Measurements from ENCODE around the gene ATOH1. TPM values are rescaled to one million over a fixed set of nuclear protein-coding genes. Genes with fewer than 3 reads are reported as not detected.

Gene ATOH1
- total and polyA plus RNA-seq, 10 of the 15 experiments (the other 5 are each of a cell fraction or from before 2014, with no cell fraction given) = not detected

DNA sequence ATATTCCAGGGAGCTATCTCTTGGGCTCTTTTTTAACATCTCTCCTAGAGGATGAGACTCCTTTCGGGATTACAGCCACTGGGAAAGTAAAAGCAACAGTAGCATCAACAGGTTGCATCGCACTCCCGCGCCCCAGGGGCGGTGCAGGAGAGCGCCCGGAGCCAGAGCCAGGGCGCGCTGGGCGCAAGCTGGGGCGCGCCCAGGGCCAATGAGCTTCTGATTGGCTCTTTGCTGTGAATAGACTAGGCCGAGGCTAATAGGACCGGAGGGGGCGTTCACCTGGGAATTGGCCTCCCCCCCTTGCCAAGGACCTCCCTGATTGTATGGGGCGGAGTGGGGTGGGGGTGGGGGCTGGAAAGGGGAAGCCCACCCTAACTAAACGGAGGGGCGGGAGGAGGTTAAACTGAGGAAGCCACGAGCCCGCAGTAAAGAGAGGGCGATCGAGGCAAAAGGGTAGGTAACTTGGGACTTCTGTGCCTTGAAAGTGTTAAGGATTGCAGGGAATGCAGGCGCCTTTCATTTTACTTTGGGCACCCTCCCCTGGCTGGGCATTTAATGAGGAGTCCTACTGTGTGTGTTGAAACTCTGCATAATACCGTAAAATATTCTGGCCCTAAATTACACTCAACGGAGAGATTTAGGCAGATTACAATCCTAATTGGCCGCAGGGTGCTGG lies 1.1 kb upstream of the ATOH1 start:
- H3K4me1 ChIP-seq (ENCODE audit: control insufficient read depth, insufficient read depth, low read length) = no peaks in the 10 kb centered on the region
- intact Hi-C loops (cut with micrococcal nuclease; ENCODE audit: unreplicated experiment) = no loop called here
- no peaks in the 10 kb centered on the region for H3K79me2 ChIP-seq (ENCODE audit: control insufficient read depth, insufficient read depth, low read length)
- in situ Hi-C loops (cut with MboI) = no loop called here
- ATAC-seq (no peak), DNase-seq (ENCODE audit: low read depth, low spot score) (no peak), FAIRE-seq (no peak)
- H3K4me3 ChIP-seq = no peak overlapping the region
- ChIA-PET SMC1A (ENCODE audit: uncharacterized antibody, unreplicated experiment) (no interaction called here), CTCF (no interaction called here), RAD21 (ENCODE audit: unreplicated experiment) (no interaction called here), POLR2A (no interaction called here)
- H3K9ac ChIP-seq (ENCODE audit: control insufficient read depth, insufficient read depth, low read length) = no peak overlapping the region
- peaks cover 5 to 10% of the 10 kb centered on the region in 2 experiments for H3K27me3 ChIP-seq (replicated peaks in 1 of 2; ENCODE audit: control insufficient read depth in 2 of 2, insufficient read depth in 2 of 2, low read length in 1 of 2)
- no peaks in the 10 kb centered on the region; the same call in 2 of the 3 replicates for H3K9me3 ChIP-seq (replicated peaks; ENCODE audit: control insufficient read depth, insufficient read depth, low read length)
- H3K27ac ChIP-seq (ENCODE audit: control insufficient read depth, insufficient read depth) = no peak overlapping the region
- no peak overlapping the region for H3K4me2 ChIP-seq (ENCODE audit: control insufficient read depth, insufficient read depth)
- H2AFZ ChIP-seq (ENCODE audit: control insufficient read depth, low read depth, low read length) = no peak overlapping the region
- TF ChIP-seq, protein P1, sequence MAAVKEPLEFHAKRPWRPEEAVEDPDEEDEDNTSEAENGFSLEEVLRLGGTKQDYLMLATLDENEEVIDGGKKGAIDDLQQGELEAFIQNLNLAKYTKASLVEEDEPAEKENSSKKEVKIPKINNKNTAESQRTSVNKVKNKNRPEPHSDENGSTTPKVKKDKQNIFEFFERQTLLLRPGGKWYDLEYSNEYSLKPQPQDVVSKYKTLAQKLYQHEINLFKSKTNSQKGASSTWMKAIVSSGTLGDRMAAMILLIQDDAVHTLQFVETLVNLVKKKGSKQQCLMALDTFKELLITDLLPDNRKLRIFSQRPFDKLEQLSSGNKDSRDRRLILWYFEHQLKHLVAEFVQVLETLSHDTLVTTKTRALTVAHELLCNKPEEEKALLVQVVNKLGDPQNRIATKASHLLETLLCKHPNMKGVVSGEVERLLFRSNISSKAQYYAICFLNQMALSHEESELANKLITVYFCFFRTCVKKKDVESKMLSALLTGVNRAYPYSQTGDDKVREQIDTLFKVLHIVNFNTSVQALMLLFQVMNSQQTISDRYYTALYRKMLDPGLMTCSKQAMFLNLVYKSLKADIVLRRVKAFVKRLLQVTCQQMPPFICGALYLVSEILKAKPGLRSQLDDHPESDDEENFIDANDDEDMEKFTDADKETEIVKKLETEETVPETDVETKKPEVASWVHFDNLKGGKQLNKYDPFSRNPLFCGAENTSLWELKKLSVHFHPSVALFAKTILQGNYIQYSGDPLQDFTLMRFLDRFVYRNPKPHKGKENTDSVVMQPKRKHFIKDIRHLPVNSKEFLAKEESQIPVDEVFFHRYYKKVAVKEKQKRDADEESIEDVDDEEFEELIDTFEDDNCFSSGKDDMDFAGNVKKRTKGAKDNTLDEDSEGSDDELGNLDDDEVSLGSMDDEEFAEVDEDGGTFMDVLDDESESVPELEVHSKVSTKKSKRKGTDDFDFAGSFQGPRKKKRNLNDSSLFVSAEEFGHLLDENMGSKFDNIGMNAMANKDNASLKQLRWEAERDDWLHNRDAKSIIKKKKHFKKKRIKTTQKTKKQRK (IDR thresholded peaks at IDR 0.05; ENCODE audit: low read depth, low read length) = no peak
- TF ChIP-seq, protein P2, sequence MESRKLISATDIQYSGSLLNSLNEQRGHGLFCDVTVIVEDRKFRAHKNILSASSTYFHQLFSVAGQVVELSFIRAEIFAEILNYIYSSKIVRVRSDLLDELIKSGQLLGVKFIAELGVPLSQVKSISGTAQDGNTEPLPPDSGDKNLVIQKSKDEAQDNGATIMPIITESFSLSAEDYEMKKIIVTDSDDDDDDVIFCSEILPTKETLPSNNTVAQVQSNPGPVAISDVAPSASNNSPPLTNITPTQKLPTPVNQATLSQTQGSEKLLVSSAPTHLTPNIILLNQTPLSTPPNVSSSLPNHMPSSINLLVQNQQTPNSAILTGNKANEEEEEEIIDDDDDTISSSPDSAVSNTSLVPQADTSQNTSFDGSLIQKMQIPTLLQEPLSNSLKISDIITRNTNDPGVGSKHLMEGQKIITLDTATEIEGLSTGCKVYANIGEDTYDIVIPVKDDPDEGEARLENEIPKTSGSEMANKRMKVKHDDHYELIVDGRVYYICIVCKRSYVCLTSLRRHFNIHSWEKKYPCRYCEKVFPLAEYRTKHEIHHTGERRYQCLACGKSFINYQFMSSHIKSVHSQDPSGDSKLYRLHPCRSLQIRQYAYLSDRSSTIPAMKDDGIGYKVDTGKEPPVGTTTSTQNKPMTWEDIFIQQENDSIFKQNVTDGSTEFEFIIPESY (IDR thresholded peaks at IDR 0.05) = no peak
- TF ChIP-seq PBX3 (IDR thresholded peaks at IDR 0.05; ENCODE audit: insufficient replicate concordance, low read depth, low read length) (no peak), HDGF (IDR thresholded peaks at IDR 0.05) (no peak), ZNF384 (IDR thresholded peaks at IDR 0.05; ENCODE audit: borderline replicate concordance, low read depth, low read length) (no peak), TBL1XR1 (IDR thresholded peaks at IDR 0.05; ENCODE audit: low read depth, low read length) (no peak), ZNF687 (IDR thresholded peaks at IDR 0.05) (no peak), CEBPB (IDR thresholded peaks at IDR 0.05; ENCODE audit: borderline replicate concordance in 1 of 2, low read depth in 2 of 2, low read length in 2 of 2) (no peak), WRNIP1 (IDR thresholded peaks at IDR 0.05; ENCODE audit: borderline replicate concordance, low read depth, low read length) (no peak)
- TF ChIP-seq, protein P3, sequence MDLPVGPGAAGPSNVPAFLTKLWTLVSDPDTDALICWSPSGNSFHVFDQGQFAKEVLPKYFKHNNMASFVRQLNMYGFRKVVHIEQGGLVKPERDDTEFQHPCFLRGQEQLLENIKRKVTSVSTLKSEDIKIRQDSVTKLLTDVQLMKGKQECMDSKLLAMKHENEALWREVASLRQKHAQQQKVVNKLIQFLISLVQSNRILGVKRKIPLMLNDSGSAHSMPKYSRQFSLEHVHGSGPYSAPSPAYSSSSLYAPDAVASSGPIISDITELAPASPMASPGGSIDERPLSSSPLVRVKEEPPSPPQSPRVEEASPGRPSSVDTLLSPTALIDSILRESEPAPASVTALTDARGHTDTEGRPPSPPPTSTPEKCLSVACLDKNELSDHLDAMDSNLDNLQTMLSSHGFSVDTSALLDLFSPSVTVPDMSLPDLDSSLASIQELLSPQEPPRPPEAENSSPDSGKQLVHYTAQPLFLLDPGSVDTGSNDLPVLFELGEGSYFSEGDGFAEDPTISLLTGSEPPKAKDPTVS (IDR thresholded peaks at IDR 0.05; ENCODE audit: low read depth, low read length) = no peak
- BruUV-seq (replicated peaks) = no TSS peak
- WGBS (ENCODE audit: insufficient coverage, insufficient replicate concordance, low lambda C conversion rate, missing lambda C conversion rate) = 28% methylated on average over 22 of the region's 26 CpGs
- no peaks in the 10 kb centered on the region for H4K20me1 ChIP-seq (ENCODE audit: control insufficient read depth, insufficient read depth)
- H3K36me3 ChIP-seq (ENCODE audit: control insufficient read depth in 2 of 2, insufficient read depth in 2 of 2, low read length in 1 of 2) = no peaks in the 10 kb centered on the region

All from GM12878 (cell line).